ENCODE data around the gene E2F2. TPM values are rescaled to one million over a fixed set of nuclear protein-coding genes. Genes with fewer than 3 reads are reported as not detected.

E2F2 gene
- total and polyA plus RNA-seq, 2 experiments from 2014 or later, result 0.78 to 3.4 TPM

DNA sequence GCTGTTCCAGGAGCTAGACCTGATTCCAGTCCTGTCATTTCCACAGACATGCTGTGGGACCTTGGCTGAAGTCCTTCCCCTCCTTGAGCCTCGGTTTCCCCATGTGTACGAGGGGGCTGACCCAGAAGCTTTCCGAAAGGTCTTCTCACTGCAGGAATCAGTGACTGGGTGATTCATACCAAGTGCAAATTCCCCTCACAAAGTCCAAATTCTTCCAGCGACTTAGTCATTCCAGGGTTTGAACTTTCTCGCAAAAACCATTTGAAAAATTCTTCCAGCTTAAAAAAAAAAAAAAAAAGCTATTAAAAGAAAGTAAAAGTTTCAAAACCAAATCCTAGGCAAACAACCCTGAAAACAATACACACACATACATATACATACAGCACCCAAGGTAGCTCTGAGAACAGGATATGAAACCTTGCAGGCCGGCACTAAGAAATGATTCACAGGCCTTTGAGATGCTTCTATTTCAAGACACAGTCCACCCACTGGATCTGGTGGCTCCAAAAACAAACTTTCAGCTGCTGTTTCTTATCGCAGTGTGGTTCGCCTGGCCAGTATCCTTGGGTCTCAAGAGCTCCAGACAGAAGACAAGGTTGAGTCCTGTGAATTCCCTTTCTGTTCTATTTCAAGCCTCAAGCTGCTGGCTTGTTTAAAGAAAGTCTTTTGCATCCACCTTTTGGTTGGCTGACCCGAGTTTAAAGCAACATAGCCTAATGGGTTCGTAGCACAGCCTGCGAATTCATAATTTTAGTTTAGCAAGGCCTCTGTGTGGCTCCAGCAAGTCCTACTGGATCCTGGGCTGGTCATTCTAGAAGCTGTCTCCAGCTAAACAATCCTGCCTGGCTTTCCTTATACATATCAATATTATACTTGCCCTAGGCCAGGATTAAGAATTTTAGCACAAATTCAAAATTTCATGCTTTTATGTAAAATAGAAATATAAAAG lies 46.3 kb upstream of the E2F2 start (continued):
- TF ChIP-seq, protein P1, sequence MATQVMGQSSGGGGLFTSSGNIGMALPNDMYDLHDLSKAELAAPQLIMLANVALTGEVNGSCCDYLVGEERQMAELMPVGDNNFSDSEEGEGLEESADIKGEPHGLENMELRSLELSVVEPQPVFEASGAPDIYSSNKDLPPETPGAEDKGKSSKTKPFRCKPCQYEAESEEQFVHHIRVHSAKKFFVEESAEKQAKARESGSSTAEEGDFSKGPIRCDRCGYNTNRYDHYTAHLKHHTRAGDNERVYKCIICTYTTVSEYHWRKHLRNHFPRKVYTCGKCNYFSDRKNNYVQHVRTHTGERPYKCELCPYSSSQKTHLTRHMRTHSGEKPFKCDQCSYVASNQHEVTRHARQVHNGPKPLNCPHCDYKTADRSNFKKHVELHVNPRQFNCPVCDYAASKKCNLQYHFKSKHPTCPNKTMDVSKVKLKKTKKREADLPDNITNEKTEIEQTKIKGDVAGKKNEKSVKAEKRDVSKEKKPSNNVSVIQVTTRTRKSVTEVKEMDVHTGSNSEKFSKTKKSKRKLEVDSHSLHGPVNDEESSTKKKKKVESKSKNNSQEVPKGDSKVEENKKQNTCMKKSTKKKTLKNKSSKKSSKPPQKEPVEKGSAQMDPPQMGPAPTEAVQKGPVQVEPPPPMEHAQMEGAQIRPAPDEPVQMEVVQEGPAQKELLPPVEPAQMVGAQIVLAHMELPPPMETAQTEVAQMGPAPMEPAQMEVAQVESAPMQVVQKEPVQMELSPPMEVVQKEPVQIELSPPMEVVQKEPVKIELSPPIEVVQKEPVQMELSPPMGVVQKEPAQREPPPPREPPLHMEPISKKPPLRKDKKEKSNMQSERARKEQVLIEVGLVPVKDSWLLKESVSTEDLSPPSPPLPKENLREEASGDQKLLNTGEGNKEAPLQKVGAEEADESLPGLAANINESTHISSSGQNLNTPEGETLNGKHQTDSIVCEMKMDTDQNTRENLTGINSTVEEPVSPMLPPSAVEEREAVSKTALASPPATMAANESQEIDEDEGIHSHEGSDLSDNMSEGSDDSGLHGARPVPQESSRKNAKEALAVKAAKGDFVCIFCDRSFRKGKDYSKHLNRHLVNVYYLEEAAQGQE (IDR thresholded peaks at IDR 0.05; ENCODE audit: unreplicated experiment), result no peak
- no peak for TF ChIP-seq STAT1 (IDR thresholded peaks at IDR 0.05; ENCODE audit: unreplicated experiment)
- TF ChIP-seq, protein P2, sequence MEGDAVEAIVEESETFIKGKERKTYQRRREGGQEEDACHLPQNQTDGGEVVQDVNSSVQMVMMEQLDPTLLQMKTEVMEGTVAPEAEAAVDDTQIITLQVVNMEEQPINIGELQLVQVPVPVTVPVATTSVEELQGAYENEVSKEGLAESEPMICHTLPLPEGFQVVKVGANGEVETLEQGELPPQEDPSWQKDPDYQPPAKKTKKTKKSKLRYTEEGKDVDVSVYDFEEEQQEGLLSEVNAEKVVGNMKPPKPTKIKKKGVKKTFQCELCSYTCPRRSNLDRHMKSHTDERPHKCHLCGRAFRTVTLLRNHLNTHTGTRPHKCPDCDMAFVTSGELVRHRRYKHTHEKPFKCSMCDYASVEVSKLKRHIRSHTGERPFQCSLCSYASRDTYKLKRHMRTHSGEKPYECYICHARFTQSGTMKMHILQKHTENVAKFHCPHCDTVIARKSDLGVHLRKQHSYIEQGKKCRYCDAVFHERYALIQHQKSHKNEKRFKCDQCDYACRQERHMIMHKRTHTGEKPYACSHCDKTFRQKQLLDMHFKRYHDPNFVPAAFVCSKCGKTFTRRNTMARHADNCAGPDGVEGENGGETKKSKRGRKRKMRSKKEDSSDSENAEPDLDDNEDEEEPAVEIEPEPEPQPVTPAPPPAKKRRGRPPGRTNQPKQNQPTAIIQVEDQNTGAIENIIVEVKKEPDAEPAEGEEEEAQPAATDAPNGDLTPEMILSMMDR (conservative IDR thresholded peaks at IDR 0.05; ENCODE audit: low read depth in 2 of 2), result no peak

DNA sequence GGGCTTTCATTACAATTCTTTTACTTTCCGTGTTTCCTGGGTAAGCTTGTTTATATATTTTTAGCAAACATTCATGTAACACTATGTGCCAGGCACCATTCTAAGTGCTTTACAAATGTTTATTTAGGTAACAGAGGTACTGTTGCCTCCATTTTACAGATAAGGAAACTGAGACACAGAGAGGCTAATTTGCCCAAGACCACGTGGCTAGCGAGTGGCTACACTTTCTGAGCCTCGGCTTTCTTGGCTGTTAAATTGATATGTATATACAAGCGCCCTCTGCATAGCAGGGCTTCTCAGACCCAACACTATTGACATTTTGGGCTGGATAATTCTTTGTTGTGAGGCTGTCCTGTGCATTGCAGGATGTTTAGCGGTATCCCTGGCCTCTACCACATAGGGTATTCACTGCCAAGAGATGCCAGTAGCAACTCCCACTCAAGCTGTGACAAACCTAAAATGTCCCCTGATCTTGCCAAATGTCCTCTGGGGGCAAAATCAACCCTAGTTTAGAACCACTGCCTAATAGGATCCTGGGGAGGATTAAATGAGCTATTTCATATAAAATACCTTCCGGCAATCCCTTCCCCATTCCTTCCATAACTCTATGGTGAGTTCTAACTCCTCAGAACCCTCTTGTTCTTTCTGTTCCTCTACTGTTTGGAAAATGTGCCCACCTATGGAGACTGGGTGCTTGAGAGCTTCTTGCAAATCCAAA lies 45.5 kb upstream of the E2F2 start:
- H3K79me2 ChIP-seq (replicated peaks; ENCODE audit: insufficient read depth), result no peaks in the 10 kb centered on the region
- H3K9me2 ChIP-seq (ENCODE audit: insufficient read depth), result no peaks in the 10 kb centered on the region
- peaks cover 4% of the 10 kb centered on the region; the same call in 1 of the 3 replicates for H3K36me3 Mint-ChIP-seq (ENCODE audit: low read depth)
- H3K27me3 ChIP-seq (ENCODE audit: insufficient read depth), result no peaks in the 10 kb centered on the region
- no peak overlapping the region for H3K27ac Mint-ChIP-seq
- H3K4me3 Mint-ChIP-seq, result no peak overlapping the region; the same call in 2 of the 3 replicates
- no peak overlapping the region for H3K27ac ChIP-seq (ENCODE audit: low read depth)
- no peak overlapping the region for H3K4me2 ChIP-seq
- H3K4me1 ChIP-seq (ENCODE audit: insufficient read depth), result peaks cover 11% of the 10 kb centered on the region
- ATAC-seq (no peak; the same call in 2 of the 3 replicates), DNase-seq (ENCODE audit: low spot score) (no peak)
- peaks cover 31% of the 10 kb centered on the region for H3K4me1 Mint-ChIP-seq
- peaks cover 8% of the 10 kb centered on the region for H3K27me3 Mint-ChIP-seq (ENCODE audit: insufficient read depth, low read depth, poor library complexity)
- H3K4me3 ChIP-seq, result no peak overlapping the region
- no peaks in the 10 kb centered on the region for H3K36me3 ChIP-seq (ENCODE audit: insufficient read depth)
- peaks cover 7% of the 10 kb centered on the region; the same call in 1 of the 3 replicates for H3K9me3 Mint-ChIP-seq
- H2AFZ ChIP-seq, result peak overlapping the region; percentile 86; the same call in 1 of the 2 replicates
- no peaks in the 10 kb centered on the region for H3F3A ChIP-seq (replicated peaks; ENCODE audit: low read depth)
- no peaks in the 10 kb centered on the region for H4K20me1 ChIP-seq (replicated peaks; ENCODE audit: insufficient read depth)
- TF ChIP-seq STAT1 (IDR thresholded peaks at IDR 0.05; ENCODE audit: unreplicated experiment) (no peak), ZNF114 (CRISPR knock-in tag; IDR thresholded peaks at IDR 0.05) (no peak), ZNF331 (CRISPR knock-in tag; IDR thresholded peaks at IDR 0.05; ENCODE audit: low read depth) (no peak), EZH2phosphoT487 (IDR thresholded peaks at IDR 0.05; ENCODE audit: unreplicated experiment) (no peak), EZH2 (IDR thresholded peaks at IDR 0.05; ENCODE audit: low read depth, unreplicated experiment) (no peak), CREB1 (CRISPR knock-in tag; IDR thresholded peaks at IDR 0.05; ENCODE audit: low read depth) (no peak), POLR2AphosphoS5 (IDR thresholded peaks at IDR 0.05; ENCODE audit: low read depth) (no peak)
- TF ChIP-seq, protein P2 (conservative IDR thresholded peaks at IDR 0.05; ENCODE audit: low read depth in 2 of 2), result no peak
- TF ChIP-seq, protein P3, sequence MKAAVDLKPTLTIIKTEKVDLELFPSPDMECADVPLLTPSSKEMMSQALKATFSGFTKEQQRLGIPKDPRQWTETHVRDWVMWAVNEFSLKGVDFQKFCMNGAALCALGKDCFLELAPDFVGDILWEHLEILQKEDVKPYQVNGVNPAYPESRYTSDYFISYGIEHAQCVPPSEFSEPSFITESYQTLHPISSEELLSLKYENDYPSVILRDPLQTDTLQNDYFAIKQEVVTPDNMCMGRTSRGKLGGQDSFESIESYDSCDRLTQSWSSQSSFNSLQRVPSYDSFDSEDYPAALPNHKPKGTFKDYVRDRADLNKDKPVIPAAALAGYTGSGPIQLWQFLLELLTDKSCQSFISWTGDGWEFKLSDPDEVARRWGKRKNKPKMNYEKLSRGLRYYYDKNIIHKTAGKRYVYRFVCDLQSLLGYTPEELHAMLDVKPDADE (IDR thresholded peaks at IDR 0.05), result no peak

Data from GM23338 (cell line).